ENCODE data around the gene COMMD7.
"Not testable (repeated sequence)": the region's sequence is repeated elsewhere in the genome, so short reads cannot be mapped to it uniquely, and the experiment has no call there.

The COMMD7 gene

GRCh38 chr20:32749914-32750637, 6.8 kb upstream of the COMMD7 start:
- POLR2A ChIA-PET, result no interaction called here

DNA sequence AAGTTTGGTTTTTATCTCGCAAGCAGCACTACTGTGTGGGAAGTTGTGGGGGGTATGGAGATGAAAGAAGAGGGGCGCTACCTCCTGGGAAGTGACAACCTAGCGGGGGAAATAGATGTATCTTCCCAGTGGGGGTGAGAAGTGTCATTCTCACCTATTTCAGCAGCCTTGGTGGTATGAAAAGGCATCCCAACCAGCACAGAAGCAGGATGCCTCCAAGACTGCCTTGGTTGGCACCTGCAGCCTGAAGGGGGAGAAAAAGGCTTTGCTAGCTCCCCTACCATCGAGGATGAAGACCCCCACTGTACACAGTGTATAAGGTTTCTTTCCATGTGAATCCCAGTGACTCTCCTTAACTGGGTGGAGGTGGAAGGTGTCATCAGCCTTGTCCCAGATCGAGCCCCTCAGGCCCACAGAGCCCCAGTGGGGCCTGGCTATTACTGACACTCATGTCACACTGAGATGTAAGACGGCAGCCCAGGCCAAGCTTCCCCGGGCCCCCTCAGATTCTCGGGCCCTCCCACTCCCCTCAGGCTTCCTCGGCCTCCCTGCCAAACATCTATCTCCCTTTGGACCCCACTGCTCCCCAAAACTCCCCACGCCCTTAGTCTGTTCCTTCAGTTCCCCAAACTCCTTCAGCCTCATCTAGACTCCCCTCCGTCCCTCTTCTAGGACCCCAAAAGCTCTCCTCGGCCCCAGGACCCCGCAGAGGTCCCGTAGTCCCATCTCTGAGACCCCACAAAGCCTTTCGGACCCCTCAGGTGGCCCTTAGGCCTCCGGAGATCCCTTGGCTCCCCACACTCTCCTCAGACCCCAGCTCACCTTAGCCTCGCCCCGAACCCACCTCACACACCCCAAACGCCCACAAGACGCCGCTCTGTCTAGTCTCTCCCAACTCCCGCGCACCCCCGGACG, 688 bp downstream of the COMMD7 start:
- CTCF ChIA-PET, result interaction anchor here (0.7 to 5.9 kb wide), 11 partner anchors 12 to 78 kb away, joined by 3 to 33 read pairs (median 5); partner anchors contain the start of gene C20orf203
- peak overlapping the region; percentile 45 to 96 (median 88) for H3K4me3 ChIP-seq (ENCODE audit: control insufficient read depth in 1 of 7, extremely low read depth in 1 of 7, insufficient read depth in 4 of 7, low read depth in 2 of 7, low read length in 6 of 7)
- POLR2A ChIA-PET, result interaction anchor here (0.6 to 1.8 kb wide), 6 partner anchors 14 to 69 kb away, joined by 3 to 11 read pairs (median 4); partner anchors contain the start of genes C20orf203 and DNMT3B
- no peaks in the 10 kb centered on the region for H3K27me3 ChIP-seq (replicated peaks in 2 of 5; ENCODE audit: control insufficient read depth in 4 of 5, insufficient read depth in 5 of 5, low read length in 4 of 5)
- H3K9me3 ChIP-seq (ENCODE audit: control extremely low read depth in 1 of 5, control insufficient read depth in 4 of 5, insufficient read depth in 2 of 5, low read depth in 1 of 5, low read length in 4 of 5), result no peaks in the 10 kb centered on the region
- under 1% methylated on average over 19 of the region's 25 CpGs for WGBS (ENCODE audit: insufficient coverage)
- peaks cover 10 to 56% (median 40%) of the 10 kb centered on the region in 4 experiments for H3K4me1 ChIP-seq (ENCODE audit: control extremely low read depth in 1 of 4, control insufficient read depth in 4 of 4, insufficient read depth in 4 of 4, low read length in 3 of 4)
- no peaks in the 10 kb centered on the region for H3K36me3 ChIP-seq (ENCODE audit: control insufficient read depth in 4 of 4, insufficient read depth in 4 of 4, low read length in 3 of 4)
- peak in 1 of 3 donors; percentile 29 for DNase-seq
- peak overlapping the region; percentile 74 to 93 for H3K27ac ChIP-seq (ENCODE audit: insufficient read depth in 1 of 2, low read depth in 1 of 2, low read length in 2 of 2, poor library complexity in 1 of 2, severe bottlenecking in 2 of 2)

More at GRCh38 chr20:32749914-32750637, 6.8 kb upstream of the COMMD7 start:
- 98% methylated on average over 7 of the region's 11 CpGs for WGBS (ENCODE audit: insufficient coverage)
- Histone ChIP-seq H3K36me3 (ENCODE audit: control insufficient read depth in 4 of 4, insufficient read depth in 4 of 4, low read length in 3 of 4) (no peaks in the 10 kb centered on the region), H3K27ac (ENCODE audit: insufficient read depth in 1 of 2, low read depth in 1 of 2, low read length in 2 of 2, poor library complexity in 1 of 2, severe bottlenecking in 2 of 2) (no peak overlapping the region), H3K9me3 (ENCODE audit: control extremely low read depth in 1 of 5, control insufficient read depth in 4 of 5, insufficient read depth in 2 of 5, low read depth in 1 of 5, low read length in 4 of 5) (no peaks in the 10 kb centered on the region), H3K4me3 (ENCODE audit: control insufficient read depth in 1 of 7, extremely low read depth in 1 of 7, insufficient read depth in 4 of 7, low read depth in 2 of 7, low read length in 6 of 7) (no peak overlapping the region), H3K27me3 (replicated peaks in 2 of 5; ENCODE audit: control insufficient read depth in 4 of 5, insufficient read depth in 5 of 5, low read length in 4 of 5) (no peaks in the 10 kb centered on the region), H3K4me1 (ENCODE audit: control extremely low read depth in 1 of 4, control insufficient read depth in 4 of 4, insufficient read depth in 4 of 4, low read length in 3 of 4) (peaks cover 0 to 29% (median 14%) of the 10 kb centered on the region in 4 experiments)
- no peak for DNase-seq
- CTCF ChIA-PET, result no interaction called here

DNA sequence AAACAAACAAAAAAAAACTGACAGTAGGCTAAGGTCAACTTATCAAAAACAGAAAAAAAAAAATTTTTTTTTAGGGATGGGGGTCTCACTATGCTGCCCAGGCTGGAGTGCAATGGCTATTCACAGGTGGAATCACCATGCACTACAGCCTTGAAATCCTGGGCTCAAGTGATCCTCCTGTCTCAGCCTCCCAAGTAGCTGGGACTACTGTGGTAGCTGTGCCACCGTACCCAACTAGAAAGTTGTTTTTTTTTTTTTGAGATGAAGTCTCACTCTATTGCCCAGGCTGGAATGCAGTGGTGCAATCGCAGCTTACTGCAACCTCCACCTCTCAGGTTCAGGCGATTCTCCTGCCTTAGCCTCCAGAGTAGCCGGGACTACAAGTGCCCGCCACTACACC, 2.1 kb downstream of the COMMD7 start:
- ChIA-PET CTCF (interaction anchor here (5.9 kb wide), 1 partner anchor 37 kb away, joined by 33 read pairs; no protein-coding TSS in a partner anchor), POLR2A (no interaction called here)
- no peak overlapping the region for H3K27ac ChIP-seq (ENCODE audit: insufficient read depth in 1 of 2, low read depth in 1 of 2, low read length in 2 of 2, poor library complexity in 1 of 2, severe bottlenecking in 2 of 2)
- DNase-seq, result no peak
- WGBS (ENCODE audit: insufficient coverage), result 100% methylated on average over 2 of the region's 5 CpGs
- H3K36me3 ChIP-seq (ENCODE audit: control insufficient read depth in 4 of 4, insufficient read depth in 4 of 4, low read length in 3 of 4), result peaks cover 0 to 4% (median 1%) of the 10 kb centered on the region in 4 experiments
- no peak overlapping the region for H3K4me3 ChIP-seq (ENCODE audit: control insufficient read depth in 1 of 7, extremely low read depth in 1 of 7, insufficient read depth in 4 of 7, low read depth in 2 of 7, low read length in 6 of 7)
- H3K9me3 ChIP-seq (ENCODE audit: control extremely low read depth in 1 of 5, control insufficient read depth in 4 of 5, insufficient read depth in 2 of 5, low read depth in 1 of 5, low read length in 4 of 5), result no peaks in the 10 kb centered on the region
- peaks cover 10 to 51% (median 37%) of the 10 kb centered on the region in 4 experiments for H3K4me1 ChIP-seq (ENCODE audit: control extremely low read depth in 1 of 4, control insufficient read depth in 4 of 4, insufficient read depth in 4 of 4, low read length in 3 of 4)
- H3K27me3 ChIP-seq (replicated peaks in 2 of 5; ENCODE audit: control insufficient read depth in 4 of 5, insufficient read depth in 5 of 5, low read length in 4 of 5), result no peaks in the 10 kb centered on the region

DNA sequence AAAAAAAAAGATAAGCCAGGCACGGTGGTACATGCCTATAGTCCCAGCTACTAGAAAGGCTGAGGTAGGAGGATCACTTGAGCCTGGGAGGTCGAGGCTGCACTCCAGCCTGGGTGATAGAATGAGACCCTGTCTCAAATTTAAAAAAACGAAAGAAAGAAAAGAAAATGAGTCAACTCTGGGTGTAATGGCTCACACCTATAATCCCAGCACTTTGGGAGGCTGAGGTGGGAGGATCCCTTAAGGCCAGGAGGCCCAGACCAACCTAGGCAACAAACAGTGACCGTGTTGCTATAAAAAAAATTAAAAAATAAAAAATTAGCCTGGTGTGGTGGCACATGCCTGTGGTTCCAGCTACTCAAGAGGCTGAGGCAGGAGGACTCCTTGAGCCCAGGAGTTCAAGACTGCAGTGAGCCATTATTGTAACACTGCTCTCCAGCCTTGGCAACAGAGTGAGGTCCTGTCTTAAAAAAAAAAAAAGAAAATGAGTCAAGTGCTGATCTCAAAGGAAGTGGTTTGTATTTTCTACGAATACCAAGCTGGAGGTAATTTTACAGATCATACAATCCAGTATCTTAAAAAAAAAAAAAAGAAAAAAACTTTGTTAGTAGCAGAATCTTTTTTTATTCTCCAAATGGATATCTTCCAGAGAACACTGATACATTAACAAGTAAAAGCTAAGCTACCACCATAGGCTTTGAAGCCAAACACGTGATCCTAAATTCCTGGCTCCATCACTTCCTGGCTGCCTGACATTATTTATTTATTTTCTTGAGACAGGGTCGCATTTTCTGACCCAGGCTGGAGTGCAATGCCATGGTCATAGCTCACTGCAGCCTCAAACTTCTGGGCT, 5.7 kb downstream of the COMMD7 start:
- Histone ChIP-seq H3K9me3 (ENCODE audit: control extremely low read depth in 1 of 5, control insufficient read depth in 4 of 5, insufficient read depth in 2 of 5, low read depth in 1 of 5, low read length in 4 of 5) (no peaks in the 10 kb centered on the region), H3K4me1 (ENCODE audit: control extremely low read depth in 1 of 4, control insufficient read depth in 4 of 4, insufficient read depth in 4 of 4, low read length in 3 of 4) (peaks cover 4 to 30% (median 21%) of the 10 kb centered on the region in 4 experiments), H3K4me3 (ENCODE audit: control insufficient read depth in 1 of 7, extremely low read depth in 1 of 7, insufficient read depth in 4 of 7, low read depth in 2 of 7, low read length in 6 of 7) (peak overlapping the region in 1 of 7 experiments; percentile 23), H3K27ac (ENCODE audit: insufficient read depth in 1 of 2, low read depth in 1 of 2, low read length in 2 of 2, poor library complexity in 1 of 2, severe bottlenecking in 2 of 2) (peak overlapping the region; percentile 40 to 49), H3K27me3 (replicated peaks in 2 of 5; ENCODE audit: control insufficient read depth in 4 of 5, insufficient read depth in 5 of 5, low read length in 4 of 5) (no peaks in the 10 kb centered on the region), H3K36me3 (ENCODE audit: control insufficient read depth in 4 of 4, insufficient read depth in 4 of 4, low read length in 3 of 4) (peaks cover 0 to 11% (median 4%) of the 10 kb centered on the region in 4 experiments)
- POLR2A ChIA-PET, result interaction anchor here (0.6 kb wide), 2 partner anchors 19 to 72 kb away, joined by 4 read pairs; no protein-coding TSS in a partner anchor
- 44% methylated on average over 4 of the region's 7 CpGs for WGBS (ENCODE audit: insufficient coverage)
- DNase-seq, result peak; percentile 49 to 81 (median 73)
- CTCF ChIA-PET, result interaction anchor here (0.6 to 1.5 kb wide), 7 partner anchors 39 to 189 kb away, joined by 3 to 4 read pairs (median 3); partner anchors contain the start of gene C20orf203

DNA sequence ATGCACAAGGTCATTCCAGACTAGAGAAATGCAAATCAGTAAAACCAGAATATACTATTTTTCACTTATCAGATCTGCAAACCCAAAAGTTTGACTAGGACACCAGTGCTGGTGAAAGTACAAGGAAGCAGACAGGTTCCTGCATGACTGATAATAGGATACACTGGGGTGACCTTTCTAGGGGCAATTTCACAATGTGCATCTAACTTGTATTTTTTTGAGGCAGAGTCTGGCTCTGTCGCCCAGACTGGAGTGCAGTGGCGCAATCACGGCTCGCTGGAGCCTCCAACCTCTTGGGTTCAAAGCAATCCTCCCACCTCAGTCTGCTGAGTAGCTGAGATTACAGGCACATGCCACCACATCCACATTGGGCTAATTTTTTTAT, 11.4 kb downstream of the COMMD7 start:
- no peaks in the 10 kb centered on the region for H3K27me3 ChIP-seq (replicated peaks in 2 of 5; ENCODE audit: control insufficient read depth in 4 of 5, insufficient read depth in 5 of 5, low read length in 4 of 5)
- no peak overlapping the region for H3K4me3 ChIP-seq (ENCODE audit: control insufficient read depth in 1 of 7, extremely low read depth in 1 of 7, insufficient read depth in 4 of 7, low read depth in 2 of 7, low read length in 6 of 7)
- ChIA-PET POLR2A (no interaction called here), CTCF (interaction anchor here (1.7 kb wide), 1 partner anchor 59 kb away, joined by 6 read pairs; the partner anchor contains the start of gene C20orf203)
- H3K4me1 ChIP-seq (ENCODE audit: control extremely low read depth in 1 of 4, control insufficient read depth in 4 of 4, insufficient read depth in 4 of 4, low read length in 3 of 4), result peaks cover 0 to 17% (median 15%) of the 10 kb centered on the region in 4 experiments
- peak overlapping the region in 1 of 2 experiments; percentile 52 for H3K27ac ChIP-seq (ENCODE audit: insufficient read depth in 1 of 2, low read depth in 1 of 2, low read length in 2 of 2, poor library complexity in 1 of 2, severe bottlenecking in 2 of 2)
- DNase-seq, result peak in 2 of 3 donors; percentile 27 to 36
- no peaks in the 10 kb centered on the region for H3K9me3 ChIP-seq (ENCODE audit: control extremely low read depth in 1 of 5, control insufficient read depth in 4 of 5, insufficient read depth in 2 of 5, low read depth in 1 of 5, low read length in 4 of 5)
- WGBS (ENCODE audit: insufficient coverage), result 75% methylated on average over 4 of the region's 4 CpGs
- H3K36me3 ChIP-seq (ENCODE audit: control insufficient read depth in 4 of 4, insufficient read depth in 4 of 4, low read length in 3 of 4), result peaks cover 2 to 33% (median 23%) of the 10 kb centered on the region in 4 experiments

GRCh38 chr20:32729334-32729733, 13.9 kb downstream of the COMMD7 start:
- POLR2A ChIA-PET, result not testable (repeated sequence)
- WGBS (ENCODE audit: insufficient coverage), result 100% methylated on average over 2 of the region's 5 CpGs
- H3K36me3 ChIP-seq (ENCODE audit: control insufficient read depth in 4 of 4, insufficient read depth in 4 of 4, low read length in 3 of 4), result peaks cover 2 to 38% (median 28%) of the 10 kb centered on the region in 4 experiments

More at GRCh38 chr20:32729334-32729733, 13.9 kb downstream of the COMMD7 start:
- not testable (repeated sequence) for H3K27me3 ChIP-seq (replicated peaks in 2 of 5; ENCODE audit: control insufficient read depth in 4 of 5, insufficient read depth in 5 of 5, low read length in 4 of 5); DNase-seq; H3K4me3 ChIP-seq (ENCODE audit: control insufficient read depth in 1 of 7, extremely low read depth in 1 of 7, insufficient read depth in 4 of 7, low read depth in 2 of 7, low read length in 6 of 7); H3K9me3 ChIP-seq (ENCODE audit: control extremely low read depth in 1 of 5, control insufficient read depth in 4 of 5, insufficient read depth in 2 of 5, low read depth in 1 of 5, low read length in 4 of 5)
- Histone ChIP-seq H3K4me1 (ENCODE audit: control extremely low read depth in 1 of 4, control insufficient read depth in 4 of 4, insufficient read depth in 4 of 4, low read length in 3 of 4) (peaks cover 0 to 14% (median 12%) of the 10 kb centered on the region in 4 experiments), H3K27ac (ENCODE audit: insufficient read depth in 1 of 2, low read depth in 1 of 2, low read length in 2 of 2, poor library complexity in 1 of 2, severe bottlenecking in 2 of 2) (peak overlapping the region in 1 of 2 experiments; percentile 25)
- CTCF ChIA-PET, result interaction anchor here (1.2 to 1.9 kb wide), 2 partner anchors 10 to 49 kb away, joined by 6 to 10 read pairs; no protein-coding TSS in a partner anchor

Measured in common myeloid progenitor, CD34-positive (primary cell).